Ovary (tissue), 3 donors: Measurements from ENCODE around the gene PWWP2B.

ENCODE experiments used
- POLR2A ChIP-seq: fragments of 450-650 bp; IDR thresholded peaks from one replicate; pipeline ENCODE4 v1.6.1; 2017; ENCODE audit warnings: antibody characterized with exemption, mild to moderate bottlenecking, moderate library complexity
- TF ChIP-seq, protein P1 (sequence below), 3 donors: fragments of 450-650 bp in 2 of 3; fragments of 200-600 bp in 1 of 3; IDR thresholded peaks; one replicate each; pipeline versions ENCODE4 v1.5.1 to v1.8.0; 2016 to 2022; ENCODE audit warnings: antibody characterized with exemption in 3 of 3, mild to moderate bottlenecking in 1 of 3
- donor health status: DM: no; HTN: no; CAD: no.

DNA sequence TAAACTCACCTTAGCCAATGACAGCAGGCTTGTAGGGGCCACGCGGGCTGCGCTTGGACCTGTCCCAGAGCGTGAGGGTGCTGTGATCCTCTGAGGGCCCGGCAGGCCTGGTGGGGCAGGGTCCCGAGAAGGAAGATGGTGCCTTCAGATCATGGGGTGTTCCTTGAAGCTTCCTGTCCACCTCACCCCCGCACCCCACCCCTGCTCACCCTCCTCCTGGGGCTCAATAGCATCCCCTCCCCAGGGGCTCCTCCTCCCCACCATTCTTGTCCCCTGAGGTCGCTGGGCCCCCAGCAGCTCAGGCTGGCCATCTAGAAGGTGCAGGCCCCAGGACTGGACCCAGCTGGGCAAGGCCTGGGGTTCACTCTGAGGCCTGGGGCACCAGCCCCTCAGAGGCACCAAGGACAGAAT lies 33.9 kb downstream of the PWWP2B start:
- TF ChIP-seq, protein P1, sequence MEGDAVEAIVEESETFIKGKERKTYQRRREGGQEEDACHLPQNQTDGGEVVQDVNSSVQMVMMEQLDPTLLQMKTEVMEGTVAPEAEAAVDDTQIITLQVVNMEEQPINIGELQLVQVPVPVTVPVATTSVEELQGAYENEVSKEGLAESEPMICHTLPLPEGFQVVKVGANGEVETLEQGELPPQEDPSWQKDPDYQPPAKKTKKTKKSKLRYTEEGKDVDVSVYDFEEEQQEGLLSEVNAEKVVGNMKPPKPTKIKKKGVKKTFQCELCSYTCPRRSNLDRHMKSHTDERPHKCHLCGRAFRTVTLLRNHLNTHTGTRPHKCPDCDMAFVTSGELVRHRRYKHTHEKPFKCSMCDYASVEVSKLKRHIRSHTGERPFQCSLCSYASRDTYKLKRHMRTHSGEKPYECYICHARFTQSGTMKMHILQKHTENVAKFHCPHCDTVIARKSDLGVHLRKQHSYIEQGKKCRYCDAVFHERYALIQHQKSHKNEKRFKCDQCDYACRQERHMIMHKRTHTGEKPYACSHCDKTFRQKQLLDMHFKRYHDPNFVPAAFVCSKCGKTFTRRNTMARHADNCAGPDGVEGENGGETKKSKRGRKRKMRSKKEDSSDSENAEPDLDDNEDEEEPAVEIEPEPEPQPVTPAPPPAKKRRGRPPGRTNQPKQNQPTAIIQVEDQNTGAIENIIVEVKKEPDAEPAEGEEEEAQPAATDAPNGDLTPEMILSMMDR (IDR thresholded peaks at IDR 0.05): no peak
- TF ChIP-seq POLR2A: no peak
